GM12878 (cell line): ENCODE measurements around the gene FOXP1. TPM values are rescaled to one million over a fixed set of nuclear protein-coding genes. Genes with fewer than 3 reads are reported as not detected.

Source experiments
- ATAC-seq: fragments of 200-7000 bp; cut with Tn5 transposase; 3 replicates; pipeline ENCODE4 v1.9.1; 2020; ENCODE audit warnings: mild to moderate bottlenecking, moderate library complexity
- BruUV-seq: library from RNA; stranded (reverse); fragments of 400-500 nt; replicated peaks from 2 replicates; lab custom pipeline; 2021; lab: Mats Ljungman, UMichigan
- CTCF ChIA-PET: fragments of 300-600 bp; sonication (Branson Sonifier 250); formaldehyde crosslinking; extraction: SDS; loops from one replicate; lab custom pipeline; 2021; ENCODE audit warnings: inconsistent platforms; lab: Yijun Ruan, JAX
- POLR2A ChIA-PET: fragments of 350-600 bp; formaldehyde crosslinking; extraction: SDS; loops from one replicate; lab custom pipeline; 2021; ENCODE audit warnings: inconsistent platforms; lab: Charles Lee
- RAD21 ChIA-PET: fragments of 300-600 bp; sonication (Branson Sonifier 250); formaldehyde crosslinking; loops from one replicate; lab custom pipeline; 2023; ENCODE audit warnings: antibody characterized with exemption; ENCODE audit not compliant: unreplicated experiment; lab: Charles Lee
- SMC1A ChIA-PET: fragments of 300-600 bp; sonication (Branson Sonifier 250); formaldehyde crosslinking; loops from one replicate; lab custom pipeline; 2023; ENCODE audit not compliant: unreplicated experiment, uncharacterized antibody; lab: Charles Lee
- DNase-seq: peaks from one replicate; pipeline ENCODE4 v3.0.0-alpha.2; 2011; ENCODE audit warnings: low read depth, low spot score
- FAIRE-seq: peaks from 3 replicates; lab custom pipeline; 2011; peaks lifted over from hg19 to GRCh38; lab: Jason Lieb, UNC
- H2AFZ ChIP-seq: 2 replicates; pipeline ENCODE4 v1.6.0; 2011; ENCODE audit warnings: low read depth, low read length, control low read depth; ENCODE audit not compliant: control insufficient read depth
- H3K27ac ChIP-seq: 2 replicates; pipeline ENCODE4 v1.5.1; 2011; ENCODE audit warnings: control low read depth; ENCODE audit not compliant: control insufficient read depth, insufficient read depth
- H3K27me3 ChIP-seq, 2 experiments: replicated peaks in 1 of 2; 2 replicates each; pipeline versions ENCODE4 v1.6.0 to v1.6.1; 2011; ENCODE audit warnings: low read length in 1 of 2; ENCODE audit not compliant: control insufficient read depth in 2 of 2, insufficient read depth in 2 of 2
- H3K36me3 ChIP-seq, 2 experiments: 2 replicates each; pipeline ENCODE4 v1.5.1; 2011; ENCODE audit warnings: low read length in 1 of 2; ENCODE audit not compliant: control insufficient read depth in 2 of 2, insufficient read depth in 2 of 2
- H3K4me1 ChIP-seq: 2 replicates; pipeline ENCODE4 v1.6.1; 2011; ENCODE audit warnings: mild to moderate bottlenecking, low read length, moderate library complexity, mixed read lengths; ENCODE audit not compliant: control insufficient read depth, insufficient read depth
- H3K4me2 ChIP-seq: 2 replicates; pipeline ENCODE4 v1.6.0; 2011; ENCODE audit warnings: control low read depth; ENCODE audit not compliant: control insufficient read depth, insufficient read depth
- H3K4me3 ChIP-seq: fragments of 200-600 bp; sonication (generic); 2 replicates; pipeline ENCODE4 v1.5.1; 2016
- H3K79me2 ChIP-seq: 2 replicates; pipeline ENCODE4 v1.6.0; 2011; ENCODE audit warnings: low read length; ENCODE audit not compliant: control insufficient read depth, insufficient read depth
- H3K9ac ChIP-seq: 2 replicates; pipeline ENCODE4 v1.8.0; 2011; ENCODE audit warnings: low read length, control low read depth, mixed read lengths; ENCODE audit not compliant: control insufficient read depth, insufficient read depth
- H3K9me3 ChIP-seq: replicated peaks from 3 replicates; pipeline ENCODE4 v1.5.1; 2011; ENCODE audit warnings: mild to moderate bottlenecking, low read length; ENCODE audit not compliant: control insufficient read depth, insufficient read depth
- H4K20me1 ChIP-seq: 2 replicates; pipeline ENCODE4 v1.6.0; 2011; ENCODE audit not compliant: control insufficient read depth, insufficient read depth
- CBFB ChIP-seq: IDR thresholded peaks from 2 replicates; pipeline ENCODE4 v1.6.1; 2016; ENCODE audit warnings: antibody characterized with exemption, low read depth
- E2F4 ChIP-seq: IDR thresholded peaks from 2 replicates; pipeline ENCODE4 v1.6.1; 2012; ENCODE audit warnings: low read depth, low read length, improper control_type of control experiment
- ELK1 ChIP-seq: IDR thresholded peaks from 2 replicates; pipeline ENCODE4 v1.6.1; 2012; ENCODE audit warnings: low read depth, low read length, improper control_type of control experiment
- FOXK2 ChIP-seq: fragments of 450-650 bp; IDR thresholded peaks from 2 replicates; pipeline ENCODE4 v1.6.1; 2017; ENCODE audit warnings: mild to moderate bottlenecking, moderate library complexity
- NRF1 ChIP-seq: conservative IDR thresholded peaks from 2 replicates; pipeline ENCODE4 v1.6.1; 2011; ENCODE audit warnings: mild to moderate bottlenecking, low read depth, low read length, improper control_type of control experiment
- PAX5 ChIP-seq: IDR thresholded peaks from 2 replicates; pipeline ENCODE4 v1.6.1; 2011; ENCODE audit warnings: low read depth, low read length, borderline replicate concordance
- POLR2A ChIP-seq: IDR thresholded peaks from 2 replicates; pipeline ENCODE4 v1.6.1; 2011; ENCODE audit warnings: low read depth, mild to moderate bottlenecking, low read length
- SIN3A ChIP-seq: IDR thresholded peaks from 2 replicates; pipeline ENCODE4 v1.6.1; 2012; ENCODE audit warnings: low read depth, low read length, improper control_type of control experiment
- SKIL ChIP-seq: fragments of 450-650 bp; IDR thresholded peaks from 2 replicates; pipeline ENCODE4 v1.6.1; 2017; ENCODE audit warnings: mild to moderate bottlenecking, low read depth, inconsistent platforms; ENCODE audit not compliant: poor library complexity, severe bottlenecking
- SMARCA5 ChIP-seq: fragments of 450-650 bp; IDR thresholded peaks from 2 replicates; pipeline ENCODE4 v1.6.1; 2017; ENCODE audit warnings: mild to moderate bottlenecking
- YBX1 ChIP-seq: fragments of 450-650 bp; IDR thresholded peaks from 2 replicates; pipeline ENCODE4 v1.6.1; 2016; ENCODE audit warnings: antibody characterized with exemption
- ZBTB11 ChIP-seq: fragments of 450-650 bp; formaldehyde crosslinking; IDR thresholded peaks from 2 replicates; pipeline ENCODE4 v1.5.0; 2022; ENCODE audit warnings: mild to moderate bottlenecking, missing genetic modification characterization
- WGBS: methylation state at CpG from one replicate; pipeline ENCODE4 v1.1.6; 2016; ENCODE audit warnings: low lambda C conversion rate; ENCODE audit not compliant: insufficient replicate concordance, insufficient coverage; ENCODE audit errors: missing lambda C conversion rate; 5-methylcytosine and 5-hydroxymethylcytosine counted together
- in situ Hi-C: fragments of 300-500 bp; cut with MboI; formaldehyde crosslinking; loops from 9 replicates; pipeline ENCODE4 v1.14.3; 2018; ENCODE audit warnings: mixed read lengths
- intact Hi-C: fragments of 100-400 bp; cut with micrococcal nuclease; formaldehyde crosslinking; loops from one replicate; pipeline ENCODE4 v1.14.2; 2022; ENCODE audit not compliant: unreplicated experiment
- polyA plus RNA-seq, 11 experiments: library from polyadenylated mRNA; depleted of rRNA in 4 of 11; unstranded in 6 of 11; stranded (reverse) in 5 of 11; fragments of >200 nt; fragmentation: Nextera tagmentation in 4 of 11; fragmentation: Illumina TruSeq in 1 of 11; extraction: Ambion mirVana in 4 of 11; extraction: Trizol in 1 of 11; gene quantifications; 1 replicate in 1 of 11; 2 replicates in 10 of 11; pipeline versions ENCODE4 v1.2.1 to v1.2.3, GENCODE V29; 2011 to 2016; ENCODE audit warnings: inconsistent platforms in 2 of 11, missing spikeins in 2 of 11, low read depth in 1 of 11
- total RNA-seq, 4 experiments: library from RNA; depleted of rRNA in 3 of 4; stranded (reverse); fragments of >200 nt in 3 of 4; fragmentation: Illumina TruSeq in 1 of 4; extraction: Trizol in 1 of 4; gene quantifications; 2 replicates each; pipeline versions ENCODE4 v1.2.1 to v1.2.3, GENCODE V29; 2013 to 2021
- TF ChIP-seq, protein P1 (sequence below): fragments of 450-650 bp; IDR thresholded peaks from 2 replicates; pipeline ENCODE4 v1.6.1; 2016; ENCODE audit warnings: mild to moderate bottlenecking
- TF ChIP-seq, protein P2 (sequence below): fragments of 450-650 bp; IDR thresholded peaks from 2 replicates; pipeline ENCODE4 v1.6.1; 2018; ENCODE audit warnings: borderline replicate concordance, mild to moderate bottlenecking; ENCODE audit not compliant: partially characterized antibody

Gene FOXP1
- total and polyA plus RNA-seq, 10 of the 15 experiments (the other 5 are each of a cell fraction or from before 2014, with no cell fraction given): 0.05 to 1.6 (median 0.20) TPM; not detected in 1

DNA sequence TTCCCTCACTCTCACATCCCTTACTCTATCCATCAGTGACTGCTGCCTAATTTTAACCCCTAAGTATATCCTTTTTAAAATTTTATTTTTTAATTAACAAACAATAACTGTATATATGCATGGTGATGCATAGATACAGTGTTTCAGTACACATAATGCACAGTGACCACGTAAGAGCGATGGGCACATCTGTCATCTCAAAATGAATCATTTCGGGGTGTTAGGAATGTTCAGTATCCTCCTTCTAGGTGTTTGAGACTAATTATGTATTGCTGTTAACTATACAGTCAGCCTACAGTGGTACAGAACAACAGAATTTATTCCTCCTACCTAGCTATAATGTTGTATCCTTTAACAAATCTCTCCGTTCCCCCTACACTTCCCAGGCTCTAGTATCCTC, 307.0 kb downstream of the FOXP1 start:
- Histone ChIP-seq H3K4me3 (no peak overlapping the region), H3K9me3 (no peaks in the 10 kb centered on the region), H2AFZ (no peak overlapping the region), H3K79me2 (no peaks in the 10 kb centered on the region), H3K36me3 (no peaks in the 10 kb centered on the region), H3K4me2 (no peak overlapping the region), H3K9ac (no peak overlapping the region), H4K20me1 (no peaks in the 10 kb centered on the region), H3K27me3 (no peaks in the 10 kb centered on the region), H3K4me1 (no peaks in the 10 kb centered on the region), H3K27ac (no peak overlapping the region)
- BruUV-seq: no TSS peak
- ChIA-PET SMC1A (no interaction called here), RAD21 (no interaction called here), CTCF (no interaction called here), POLR2A (no interaction called here)
- DNase-seq: no peak
- no peak for ATAC-seq
- no peak for FAIRE-seq
- intact Hi-C loops: no loop called here
- 53% methylated on average over 4 of the region's 4 CpGs for WGBS
- in situ Hi-C loops: no loop called here
- TF ChIP-seq FOXK2 (no peak), SMARCA5 (no peak), CBFB (no peak), PAX5 (no peak), POLR2A (no peak), NRF1 (no peak), SKIL (no peak), E2F4 (no peak), ELK1 (no peak), YBX1 (no peak), ZBTB11 (no peak), SIN3A (no peak)
- TF ChIP-seq, protein P1, sequence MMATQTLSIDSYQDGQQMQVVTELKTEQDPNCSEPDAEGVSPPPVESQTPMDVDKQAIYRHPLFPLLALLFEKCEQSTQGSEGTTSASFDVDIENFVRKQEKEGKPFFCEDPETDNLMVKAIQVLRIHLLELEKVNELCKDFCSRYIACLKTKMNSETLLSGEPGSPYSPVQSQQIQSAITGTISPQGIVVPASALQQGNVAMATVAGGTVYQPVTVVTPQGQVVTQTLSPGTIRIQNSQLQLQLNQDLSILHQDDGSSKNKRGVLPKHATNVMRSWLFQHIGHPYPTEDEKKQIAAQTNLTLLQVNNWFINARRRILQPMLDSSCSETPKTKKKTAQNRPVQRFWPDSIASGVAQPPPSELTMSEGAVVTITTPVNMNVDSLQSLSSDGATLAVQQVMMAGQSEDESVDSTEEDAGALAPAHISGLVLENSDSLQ: no peak
- TF ChIP-seq, protein P2, sequence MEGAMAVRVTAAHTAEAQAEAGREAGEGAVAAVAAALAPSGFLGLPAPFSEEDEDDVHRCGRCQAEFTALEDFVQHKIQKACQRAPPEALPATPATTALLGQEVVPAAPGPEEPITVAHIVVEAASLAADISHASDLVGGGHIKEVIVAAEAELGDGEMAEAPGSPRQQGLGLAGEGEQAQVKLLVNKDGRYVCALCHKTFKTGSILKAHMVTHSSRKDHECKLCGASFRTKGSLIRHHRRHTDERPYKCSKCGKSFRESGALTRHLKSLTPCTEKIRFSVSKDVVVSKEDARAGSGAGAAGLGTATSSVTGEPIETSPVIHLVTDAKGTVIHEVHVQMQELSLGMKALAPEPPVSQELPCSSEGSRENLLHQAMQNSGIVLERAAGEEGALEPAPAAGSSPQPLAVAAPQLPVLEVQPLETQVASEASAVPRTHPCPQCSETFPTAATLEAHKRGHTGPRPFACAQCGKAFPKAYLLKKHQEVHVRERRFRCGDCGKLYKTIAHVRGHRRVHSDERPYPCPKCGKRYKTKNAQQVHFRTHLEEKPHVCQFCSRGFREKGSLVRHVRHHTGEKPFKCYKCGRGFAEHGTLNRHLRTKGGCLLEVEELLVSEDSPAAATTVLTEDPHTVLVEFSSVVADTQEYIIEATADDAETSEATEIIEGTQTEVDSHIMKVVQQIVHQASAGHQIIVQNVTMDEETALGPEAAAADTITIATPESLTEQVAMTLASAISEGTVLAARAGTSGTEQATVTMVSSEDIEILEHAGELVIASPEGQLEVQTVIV: no peak
